ENCODE measurements around the gene C16orf87. TPM values are rescaled to one million over a fixed set of nuclear protein-coding genes. Genes with fewer than 3 reads are reported as not detected.

C16orf87 gene
- total RNA-seq, 4 donors from 2014 or later: 5.7 to 7.6 (median 7.0) TPM

DNA sequence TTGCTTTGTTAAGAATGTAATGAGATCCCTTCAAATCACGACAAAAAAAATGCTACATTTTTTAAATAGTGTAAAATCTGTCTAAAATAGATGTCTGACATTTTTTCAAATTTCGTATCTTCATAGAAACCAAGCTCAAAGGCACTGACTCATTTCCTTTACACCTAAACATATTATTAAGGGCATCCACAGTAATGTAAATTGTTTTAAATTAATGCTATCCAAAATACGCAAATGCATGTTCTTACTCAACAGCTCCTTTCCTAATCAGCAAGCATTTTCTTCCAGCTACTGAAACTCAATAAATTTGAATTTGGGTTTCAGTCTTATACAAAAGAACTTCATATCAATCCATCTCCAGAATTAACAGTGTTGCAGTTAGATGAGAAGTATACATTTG, 4.3 kb downstream of the C16orf87 start:
- intact Hi-C loops (cut with DNase I): no loop called here
- H3K4me1 ChIP-seq: peaks cover under 1 to 31% (median 2%) of the 10 kb centered on the region in 3 donors
- H3K4me3 ChIP-seq: no peak overlapping the region
- H3K36me3 ChIP-seq: no peaks in the 10 kb centered on the region
- H3K9me3 ChIP-seq: no peaks in the 10 kb centered on the region
- no peak for DNase-seq
- H3K27me3 ChIP-seq: no peaks in the 10 kb centered on the region
- no peak overlapping the region for H3K27ac ChIP-seq
- TF ChIP-seq POLR2A (IDR thresholded peaks at IDR 0.05): no peak
- TF ChIP-seq, protein P1, sequence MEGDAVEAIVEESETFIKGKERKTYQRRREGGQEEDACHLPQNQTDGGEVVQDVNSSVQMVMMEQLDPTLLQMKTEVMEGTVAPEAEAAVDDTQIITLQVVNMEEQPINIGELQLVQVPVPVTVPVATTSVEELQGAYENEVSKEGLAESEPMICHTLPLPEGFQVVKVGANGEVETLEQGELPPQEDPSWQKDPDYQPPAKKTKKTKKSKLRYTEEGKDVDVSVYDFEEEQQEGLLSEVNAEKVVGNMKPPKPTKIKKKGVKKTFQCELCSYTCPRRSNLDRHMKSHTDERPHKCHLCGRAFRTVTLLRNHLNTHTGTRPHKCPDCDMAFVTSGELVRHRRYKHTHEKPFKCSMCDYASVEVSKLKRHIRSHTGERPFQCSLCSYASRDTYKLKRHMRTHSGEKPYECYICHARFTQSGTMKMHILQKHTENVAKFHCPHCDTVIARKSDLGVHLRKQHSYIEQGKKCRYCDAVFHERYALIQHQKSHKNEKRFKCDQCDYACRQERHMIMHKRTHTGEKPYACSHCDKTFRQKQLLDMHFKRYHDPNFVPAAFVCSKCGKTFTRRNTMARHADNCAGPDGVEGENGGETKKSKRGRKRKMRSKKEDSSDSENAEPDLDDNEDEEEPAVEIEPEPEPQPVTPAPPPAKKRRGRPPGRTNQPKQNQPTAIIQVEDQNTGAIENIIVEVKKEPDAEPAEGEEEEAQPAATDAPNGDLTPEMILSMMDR (IDR thresholded peaks at IDR 0.05): no peak
- 53 to 56% methylated on average over 3 of the region's 3 CpGs for WGBS, 2 donors

DNA sequence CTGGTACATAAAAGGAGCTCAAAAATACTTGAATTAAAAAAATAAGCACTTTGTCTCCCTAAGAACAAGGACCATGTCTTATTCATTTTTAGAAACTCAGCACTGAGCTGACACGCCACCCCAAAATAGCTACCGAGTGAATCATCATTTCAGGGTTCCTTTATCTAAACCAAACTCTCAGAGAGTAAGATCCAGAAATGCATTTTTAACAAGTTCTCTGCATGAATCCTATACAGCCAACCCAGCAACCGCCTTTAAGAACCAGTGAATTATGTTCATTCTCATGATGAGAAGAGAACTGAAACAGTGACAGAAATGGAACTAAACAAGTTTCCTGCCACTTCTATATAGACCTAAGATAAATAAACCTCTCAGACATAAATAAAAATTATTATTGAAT, 8.7 kb downstream of the C16orf87 start:
- Histone ChIP-seq H3K9me3 (no peaks in the 10 kb centered on the region), H3K27ac (no peak overlapping the region), H3K4me3 (no peak overlapping the region), H3K4me1 (peaks cover 0 to 17% (median 0%) of the 10 kb centered on the region in 3 donors), H3K27me3 (no peaks in the 10 kb centered on the region), H3K36me3 (peaks cover 0 to 4% (median 0%) of the 10 kb centered on the region in 3 donors)
- intact Hi-C loops (cut with DNase I): no loop called here
- WGBS, 2 donors: 39 to 43% methylated on average over 3 of the region's 3 CpGs
- no peak for TF ChIP-seq POLR2A (IDR thresholded peaks at IDR 0.05)
- TF ChIP-seq, protein P1 (IDR thresholded peaks at IDR 0.05): no peak
- no peak for DNase-seq

DNA sequence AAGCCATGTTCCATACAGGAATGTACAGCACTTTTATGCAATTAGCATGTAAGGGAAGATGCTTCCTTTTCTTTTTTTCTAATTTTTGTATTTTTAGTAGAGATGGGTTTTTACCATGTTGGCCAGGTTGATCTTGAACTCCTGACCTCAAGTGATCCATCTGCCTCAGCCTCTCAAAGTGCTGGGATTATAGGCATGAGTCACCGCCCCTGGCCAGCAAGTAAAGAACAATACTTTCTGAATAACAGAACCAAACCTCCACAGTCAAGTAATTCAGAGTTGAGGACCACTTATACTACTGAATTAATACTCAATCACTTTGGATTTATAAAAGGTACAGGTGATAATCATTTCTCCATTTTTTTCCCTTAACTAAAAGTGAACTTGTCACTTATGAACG, 13.0 kb downstream of the C16orf87 start:
- H3K4me1 ChIP-seq: peaks cover 0 to 13% (median 0%) of the 10 kb centered on the region in 3 donors
- H3K27ac ChIP-seq: no peak overlapping the region
- no peak for DNase-seq
- 48 to 51% methylated on average over 2 of the region's 2 CpGs for WGBS, 2 donors
- H3K36me3 ChIP-seq: peaks cover 0 to 4% (median 0%) of the 10 kb centered on the region in 3 donors
- H3K27me3 ChIP-seq: no peaks in the 10 kb centered on the region
- no peak overlapping the region for H3K4me3 ChIP-seq
- TF ChIP-seq, protein P1 (IDR thresholded peaks at IDR 0.05): no peak
- no peak for TF ChIP-seq POLR2A (IDR thresholded peaks at IDR 0.05)
- intact Hi-C loops (cut with DNase I): no loop called here
- H3K9me3 ChIP-seq: no peaks in the 10 kb centered on the region

DNA sequence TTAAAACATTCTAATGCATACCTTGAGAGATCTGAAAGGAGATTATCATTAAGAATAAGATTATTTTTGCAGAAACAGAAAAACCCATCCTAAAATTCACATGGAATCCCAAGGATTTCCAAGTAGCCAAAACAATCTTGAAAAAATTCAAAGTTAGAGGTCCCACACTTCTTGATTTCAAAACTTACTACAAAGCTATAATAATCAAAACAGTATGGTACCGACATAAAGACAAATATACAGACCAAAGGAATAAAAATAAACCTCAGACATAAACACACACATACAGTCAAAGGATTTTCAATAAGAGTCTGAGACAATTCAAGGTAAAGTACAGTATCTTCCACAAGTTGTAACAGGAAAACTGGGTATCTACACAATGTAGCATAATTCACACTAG, 16.2 kb downstream of the C16orf87 start:
- Histone ChIP-seq H3K36me3 (peaks cover 0 to 4% (median 0%) of the 10 kb centered on the region in 3 donors), H3K27ac (no peak overlapping the region), H3K4me1 (peaks cover 0 to 15% (median 0%) of the 10 kb centered on the region in 3 donors), H3K4me3 (no peak overlapping the region), H3K27me3 (no peaks in the 10 kb centered on the region), H3K9me3 (no peaks in the 10 kb centered on the region)
- WGBS, 2 donors: 88 to 95% methylated on average over 1 of the region's 1 CpG
- intact Hi-C loops (cut with DNase I): no loop called here
- no peak for DNase-seq
- TF ChIP-seq POLR2A (IDR thresholded peaks at IDR 0.05): no peak
- TF ChIP-seq, protein P1 (IDR thresholded peaks at IDR 0.05): no peak

DNA sequence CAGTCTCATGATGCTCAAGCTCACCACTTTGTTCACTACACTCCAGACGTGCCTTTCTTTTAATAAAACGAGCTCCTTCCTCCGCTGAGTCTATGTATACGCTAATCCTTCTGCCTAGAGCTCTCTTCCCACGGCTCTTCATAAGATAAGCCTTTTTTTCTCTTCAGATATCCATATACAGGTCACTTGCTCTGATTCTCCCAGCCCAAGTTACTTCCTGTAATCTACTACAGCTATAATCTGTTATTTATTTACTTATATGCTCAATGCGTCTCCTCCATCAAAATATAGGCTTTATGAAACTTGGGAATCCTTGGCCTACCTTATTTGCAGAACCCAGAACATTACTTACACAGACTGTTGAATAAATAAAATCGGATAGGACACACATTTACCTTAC, 17.4 kb downstream of the C16orf87 start:
- Histone ChIP-seq H3K4me3 (no peak overlapping the region), H3K4me1 (peaks cover 0 to 19% (median 0%) of the 10 kb centered on the region in 3 donors), H3K9me3 (no peaks in the 10 kb centered on the region), H3K27me3 (no peaks in the 10 kb centered on the region), H3K36me3 (no peaks in the 10 kb centered on the region), H3K27ac (no peak overlapping the region)
- TF ChIP-seq POLR2A (IDR thresholded peaks at IDR 0.05): no peak
- TF ChIP-seq, protein P1 (IDR thresholded peaks at IDR 0.05): no peak
- intact Hi-C loops (cut with DNase I): no loop called here
- DNase-seq: no peak
- 94 to 97% methylated on average over 7 of the region's 7 CpGs for WGBS, 2 donors
